Upper lobe of right lung (tissue), 1 donor: ENCODE data around the gene SDC4. TPM values are rescaled to one million over a fixed set of nuclear protein-coding genes. Genes with fewer than 3 reads are reported as not detected.

Source experiments
- ATAC-seq: fragments of 200-7000 bp; cut with Tn5 transposase; one replicate; pipeline ENCODE4 v1.9.1; 2020; ENCODE audit warnings: mild to moderate bottlenecking, moderate library complexity
- DNase-seq: peaks from one replicate; pipeline ENCODE4 v3.0.0-alpha.2; 2020
- H3K27ac ChIP-seq: fragments of 200-600 bp; one replicate; pipeline ENCODE4 v1.8.0; 2022
- H3K27me3 ChIP-seq: fragments of 200-600 bp; one replicate; pipeline ENCODE4 v1.8.0; 2022; ENCODE audit warnings: mild to moderate bottlenecking
- H3K36me3 ChIP-seq: fragments of 200-600 bp; one replicate; pipeline ENCODE4 v1.8.0; 2022
- H3K4me1 ChIP-seq: fragments of 200-600 bp; one replicate; pipeline ENCODE4 v1.8.0; 2022
- H3K4me3 ChIP-seq: fragments of 200-600 bp; one replicate; pipeline ENCODE4 v1.8.0; 2022; ENCODE audit warnings: mild to moderate bottlenecking
- H3K9me3 ChIP-seq: fragments of 200-600 bp; one replicate; pipeline ENCODE4 v1.8.0; 2022
- intact Hi-C: fragments of 100-400 bp; cut with DNase I; formaldehyde crosslinking; loops from one replicate; pipeline ENCODE4 v1.11.0; 2022
- total RNA-seq: library from RNA; stranded (reverse); fragmentation: NEBNext Ultra II Directional; extraction: Animal tissue kit (Norgen Biotek cat#: 25700); gene quantifications from one replicate; pipeline ENCODE4 v1.2.1, GENCODE V29; 2021
- TF ChIP-seq, protein P1 (sequence below): fragments of 200-600 bp; IDR thresholded peaks from one replicate; pipeline ENCODE4 v1.8.0; 2022; ENCODE audit warnings: antibody characterized with exemption
- donor health status: DM: no; HTN: yes; CAD: no; lungs with severe emphysema.

SDC4 gene
- total RNA-seq, 1 donor from 2014 or later: 345 TPM

DNA sequence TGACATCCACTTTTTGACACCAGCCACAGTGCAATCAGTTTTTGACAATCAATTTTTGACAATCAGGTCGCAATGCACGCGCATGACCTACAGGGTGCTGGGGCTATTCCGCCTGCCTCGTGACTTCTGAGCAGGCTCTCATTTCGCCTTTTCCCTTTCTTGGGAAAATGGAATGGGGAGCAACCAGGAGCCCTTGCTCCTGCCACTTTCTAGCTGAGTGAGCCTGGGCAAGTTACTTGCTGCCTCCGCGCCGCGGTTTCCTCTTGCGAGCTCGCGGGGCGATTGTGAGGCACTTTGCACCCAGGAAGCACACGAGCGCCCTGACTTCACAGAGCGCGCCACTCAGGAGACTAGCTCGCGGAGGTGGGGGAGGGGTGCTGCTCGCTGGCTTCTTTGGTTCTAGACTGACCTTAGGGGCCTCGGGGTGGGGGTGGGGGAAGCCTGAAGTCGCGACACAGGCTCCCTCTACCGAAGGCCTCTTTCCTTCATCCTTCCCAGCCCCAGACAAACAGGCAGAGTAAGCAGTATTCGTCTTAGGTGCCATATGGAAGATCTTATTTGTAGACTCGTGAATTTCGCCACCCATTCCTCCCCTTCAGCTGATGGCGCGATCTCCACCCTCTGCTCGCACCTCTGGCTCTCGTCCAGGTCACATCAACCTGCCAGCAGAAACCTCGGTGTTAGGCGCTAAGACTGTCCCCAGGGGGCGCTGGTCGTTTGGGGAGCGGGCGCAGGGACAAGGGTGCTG, 25.3 kb upstream of the SDC4 start:
- Histone ChIP-seq H3K4me1 (peaks cover 14% of the 10 kb centered on the region), H3K27me3 (no peaks in the 10 kb centered on the region), H3K36me3 (peaks cover 6% of the 10 kb centered on the region), H3K27ac (peak overlapping the region; percentile 67), H3K4me3 (peak overlapping the region; percentile 60), H3K9me3 (no peaks in the 10 kb centered on the region)
- peak; percentile 95 for DNase-seq
- intact Hi-C loops: no loop called here
- ATAC-seq: peak; percentile 89
- TF ChIP-seq, protein P1, sequence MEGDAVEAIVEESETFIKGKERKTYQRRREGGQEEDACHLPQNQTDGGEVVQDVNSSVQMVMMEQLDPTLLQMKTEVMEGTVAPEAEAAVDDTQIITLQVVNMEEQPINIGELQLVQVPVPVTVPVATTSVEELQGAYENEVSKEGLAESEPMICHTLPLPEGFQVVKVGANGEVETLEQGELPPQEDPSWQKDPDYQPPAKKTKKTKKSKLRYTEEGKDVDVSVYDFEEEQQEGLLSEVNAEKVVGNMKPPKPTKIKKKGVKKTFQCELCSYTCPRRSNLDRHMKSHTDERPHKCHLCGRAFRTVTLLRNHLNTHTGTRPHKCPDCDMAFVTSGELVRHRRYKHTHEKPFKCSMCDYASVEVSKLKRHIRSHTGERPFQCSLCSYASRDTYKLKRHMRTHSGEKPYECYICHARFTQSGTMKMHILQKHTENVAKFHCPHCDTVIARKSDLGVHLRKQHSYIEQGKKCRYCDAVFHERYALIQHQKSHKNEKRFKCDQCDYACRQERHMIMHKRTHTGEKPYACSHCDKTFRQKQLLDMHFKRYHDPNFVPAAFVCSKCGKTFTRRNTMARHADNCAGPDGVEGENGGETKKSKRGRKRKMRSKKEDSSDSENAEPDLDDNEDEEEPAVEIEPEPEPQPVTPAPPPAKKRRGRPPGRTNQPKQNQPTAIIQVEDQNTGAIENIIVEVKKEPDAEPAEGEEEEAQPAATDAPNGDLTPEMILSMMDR: peak; percentile 92

DNA sequence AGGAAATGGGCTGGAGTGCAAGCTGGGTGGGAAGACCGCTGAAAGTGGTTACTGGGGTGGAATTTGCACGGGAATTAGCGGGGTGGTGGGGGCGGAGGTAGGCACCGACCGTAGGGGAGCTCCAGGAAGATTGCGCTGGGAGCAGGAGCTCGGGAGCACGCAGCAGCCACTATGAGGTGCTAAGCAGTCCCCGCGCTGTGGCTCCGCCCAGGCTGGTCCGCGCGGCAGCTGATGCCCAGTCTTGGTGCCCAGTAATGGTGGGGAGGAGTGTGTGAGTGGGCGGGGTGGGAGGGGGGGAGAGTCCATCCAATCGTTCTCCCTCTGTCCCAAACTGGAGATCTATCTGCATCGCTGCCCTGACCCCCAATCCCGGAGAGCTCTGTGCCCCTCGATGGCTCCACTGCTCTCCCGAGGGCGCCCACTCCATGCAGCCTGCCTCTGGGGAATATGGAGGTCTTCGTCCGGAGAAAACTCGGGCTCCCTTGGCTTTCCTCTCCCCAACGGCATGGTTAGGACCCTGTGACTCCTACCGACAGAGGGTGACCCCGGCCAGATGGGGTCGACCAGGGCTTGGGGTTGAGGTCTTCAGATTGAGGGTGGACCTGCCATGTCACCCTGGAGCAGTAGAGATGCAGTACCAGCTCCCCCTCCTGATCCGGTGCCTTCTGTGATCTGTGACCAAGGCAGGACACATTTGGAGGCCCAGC, 24.6 kb upstream of the SDC4 start:
- Histone ChIP-seq H3K9me3 (no peaks in the 10 kb centered on the region), H3K4me1 (peaks cover 20% of the 10 kb centered on the region), H3K27ac (peak overlapping the region; percentile 67), H3K36me3 (peaks cover 13% of the 10 kb centered on the region), H3K4me3 (peak overlapping the region; percentile 60), H3K27me3 (no peaks in the 10 kb centered on the region)
- DNase-seq: peak; percentile 75
- peak; percentile 49 for ATAC-seq
- TF ChIP-seq, protein P1: no peak
- intact Hi-C loops: no loop called here

DNA sequence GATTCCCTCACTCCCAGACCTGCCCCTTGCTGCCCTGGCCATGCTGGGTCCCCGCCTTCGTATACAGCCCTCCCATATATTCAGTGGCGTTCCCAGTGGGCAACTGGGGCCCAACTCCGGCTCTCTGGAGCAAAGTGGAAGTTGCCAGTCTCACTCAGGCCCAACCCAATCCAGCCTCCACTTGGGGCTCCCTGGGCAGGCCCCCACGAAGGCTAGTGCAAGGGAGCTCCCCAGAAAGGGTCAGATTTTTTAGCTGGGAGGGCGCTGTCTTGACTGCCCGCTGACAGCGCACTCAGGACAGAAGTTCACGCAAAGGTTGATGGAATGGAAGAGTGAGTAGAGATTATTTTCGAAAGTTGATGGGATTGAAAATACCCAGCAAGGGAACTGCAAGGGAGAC, 24.0 kb upstream of the SDC4 start:
- H3K4me3 ChIP-seq: no peak overlapping the region
- H3K36me3 ChIP-seq: peaks cover 19% of the 10 kb centered on the region
- H3K27ac ChIP-seq: no peak overlapping the region
- H3K4me1 ChIP-seq: peaks cover 25% of the 10 kb centered on the region
- DNase-seq (no peak), ATAC-seq (no peak)
- H3K27me3 ChIP-seq: no peaks in the 10 kb centered on the region
- intact Hi-C loops: no loop called here
- TF ChIP-seq, protein P1: no peak
- H3K9me3 ChIP-seq: no peaks in the 10 kb centered on the region

DNA sequence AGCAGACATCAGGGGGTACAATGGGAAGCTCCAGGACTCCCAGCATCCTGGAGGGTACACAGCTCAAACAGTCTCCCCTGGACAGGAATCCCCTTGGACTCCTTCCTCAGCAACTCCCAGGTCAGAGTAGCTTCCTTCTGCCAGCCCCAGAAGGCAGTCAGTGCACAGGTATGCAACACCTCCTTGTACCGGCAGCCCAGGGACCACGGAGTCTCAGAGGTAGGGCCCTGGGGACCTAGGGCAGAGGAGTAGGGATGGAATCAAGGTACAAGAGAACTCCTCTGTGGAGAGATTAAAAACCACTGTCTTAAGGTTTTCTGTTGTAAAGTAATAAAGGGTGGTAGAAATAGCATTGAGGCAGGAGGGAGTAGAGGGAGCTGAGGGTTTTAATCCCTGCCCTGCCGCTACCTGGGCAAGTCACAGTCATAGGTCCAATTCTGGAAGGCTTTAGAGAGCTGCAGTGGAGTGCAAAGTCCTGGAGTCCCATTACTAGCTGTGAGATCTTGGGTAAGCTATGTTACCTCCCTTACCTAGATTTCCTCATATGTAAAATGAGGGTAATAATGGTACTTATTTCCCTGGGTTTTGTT, 22.4 kb upstream of the SDC4 start:
- H3K4me3 ChIP-seq: no peak overlapping the region
- H3K36me3 ChIP-seq: peaks cover 35% of the 10 kb centered on the region
- peaks cover 28% of the 10 kb centered on the region for H3K4me1 ChIP-seq
- no peaks in the 10 kb centered on the region for H3K27me3 ChIP-seq
- H3K9me3 ChIP-seq: no peaks in the 10 kb centered on the region
- DNase-seq (no peak), ATAC-seq (no peak)
- TF ChIP-seq, protein P1: no peak
- no peak overlapping the region for H3K27ac ChIP-seq
- intact Hi-C loops: no loop called here

DNA sequence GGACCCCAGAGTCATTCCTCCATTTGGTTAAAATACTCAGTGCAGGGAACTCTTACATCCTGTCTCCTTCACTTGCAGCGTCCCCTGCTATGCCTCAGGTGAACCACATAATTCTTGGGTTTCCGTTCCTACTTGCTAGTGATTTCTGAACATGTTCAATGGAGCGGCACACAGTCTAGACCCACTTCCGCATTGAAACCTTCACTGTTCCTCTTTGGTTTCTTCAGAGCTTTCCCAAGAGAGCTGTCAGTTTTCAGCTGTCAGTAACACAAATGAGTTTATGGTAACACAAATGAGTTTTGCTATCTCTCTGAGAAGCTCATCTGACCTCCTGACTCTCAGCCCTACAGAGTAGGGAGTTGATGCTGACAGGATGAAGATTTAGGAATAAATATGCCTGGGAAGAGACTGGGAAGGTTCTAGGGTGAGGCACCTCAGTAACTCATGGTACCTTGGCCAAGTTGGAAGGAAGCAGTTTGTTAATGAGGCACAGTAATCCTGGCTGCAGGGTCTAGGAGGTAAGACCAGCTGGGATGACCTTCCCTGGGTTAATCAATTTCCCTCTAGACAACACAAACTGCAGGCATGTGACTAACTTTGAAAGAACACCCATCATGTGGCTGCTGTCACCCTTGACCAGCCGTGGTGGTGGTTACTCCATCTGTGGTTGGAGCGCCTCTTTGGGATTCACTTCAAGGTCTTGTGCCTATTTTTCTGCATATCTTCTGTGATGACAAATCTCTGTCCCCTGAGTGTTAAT, 20.2 kb upstream of the SDC4 start:
- Histone ChIP-seq H3K27me3 (no peaks in the 10 kb centered on the region), H3K4me1 (peaks cover 45% of the 10 kb centered on the region), H3K27ac (peak overlapping the region; percentile 47), H3K36me3 (peaks cover 45% of the 10 kb centered on the region), H3K9me3 (no peaks in the 10 kb centered on the region), H3K4me3 (no peak overlapping the region)
- intact Hi-C loops: loop anchor here (10.0 kb wide), 1 partner anchor 66 kb away; no protein-coding TSS in a partner anchor
- TF ChIP-seq, protein P1: no peak
- ATAC-seq (peak; percentile 58), DNase-seq (no peak)
